C4-2B (cell line): ENCODE results near the gene DUSP10.

ENCODE experiments used
- H3K27ac ChIP-seq: fragments of 450-650 bp; 2 replicates; pipeline ENCODE4 v1.5.1; 2017
- ZFX ChIP-seq: fragments of 450-650 bp; IDR thresholded peaks from 2 replicates; pipeline ENCODE4 v1.6.1; 2017
- TF ChIP-seq, protein P1 (sequence below): fragments of 450-650 bp; conservative IDR thresholded peaks from 2 replicates; pipeline ENCODE4 v1.5.1; 2017; ENCODE audit warnings: mild to moderate bottlenecking

DUSP10 gene

DNA sequence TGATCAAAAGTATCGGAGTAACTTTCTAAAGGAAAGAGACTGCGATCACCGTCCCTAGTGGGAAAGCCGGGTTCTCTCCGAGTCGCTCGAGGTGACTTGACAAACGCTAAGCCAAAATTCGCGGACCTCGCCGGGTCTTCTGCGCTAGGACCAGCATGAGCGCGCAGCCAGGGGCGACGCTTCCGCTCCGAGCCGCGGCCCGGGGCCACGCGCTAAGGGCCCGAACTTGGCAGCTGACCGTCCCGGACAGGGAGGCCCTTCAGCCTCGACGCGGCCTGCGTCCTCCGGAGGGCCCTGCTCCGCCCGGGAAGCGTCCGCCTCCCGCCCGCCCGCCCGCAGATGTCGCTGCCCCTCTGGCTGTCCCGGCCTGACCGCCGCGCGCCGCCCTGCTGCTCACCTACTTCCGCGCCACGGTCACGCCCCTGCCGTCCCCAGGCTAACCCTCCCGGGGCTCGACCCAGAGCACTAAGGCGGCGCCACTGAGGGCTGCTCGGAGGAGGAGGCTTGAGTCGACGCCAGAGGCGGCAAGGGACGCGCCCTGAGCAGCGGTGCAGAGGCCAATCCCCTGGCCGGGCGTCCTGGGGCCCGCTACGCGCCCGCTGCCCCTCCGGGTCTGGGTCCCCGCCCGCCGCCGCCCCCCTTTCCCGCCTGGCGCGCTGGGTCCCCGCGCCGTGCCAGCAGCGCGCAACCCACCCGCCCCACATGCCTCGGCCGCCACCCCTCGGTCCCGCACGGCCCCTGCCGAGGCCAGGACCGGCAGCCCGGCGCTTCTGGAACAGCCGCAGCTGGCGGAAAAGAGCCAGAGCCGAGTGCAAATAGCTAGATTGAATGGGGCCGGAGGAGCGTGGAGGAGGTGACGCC, 896 bp upstream of the DUSP10 start:
- peak overlapping the region; percentile 76 for H3K27ac ChIP-seq
- peak; percentile 46; the same call in 1 of the 2 replicates for TF ChIP-seq ZFX
- TF ChIP-seq, protein P1, sequence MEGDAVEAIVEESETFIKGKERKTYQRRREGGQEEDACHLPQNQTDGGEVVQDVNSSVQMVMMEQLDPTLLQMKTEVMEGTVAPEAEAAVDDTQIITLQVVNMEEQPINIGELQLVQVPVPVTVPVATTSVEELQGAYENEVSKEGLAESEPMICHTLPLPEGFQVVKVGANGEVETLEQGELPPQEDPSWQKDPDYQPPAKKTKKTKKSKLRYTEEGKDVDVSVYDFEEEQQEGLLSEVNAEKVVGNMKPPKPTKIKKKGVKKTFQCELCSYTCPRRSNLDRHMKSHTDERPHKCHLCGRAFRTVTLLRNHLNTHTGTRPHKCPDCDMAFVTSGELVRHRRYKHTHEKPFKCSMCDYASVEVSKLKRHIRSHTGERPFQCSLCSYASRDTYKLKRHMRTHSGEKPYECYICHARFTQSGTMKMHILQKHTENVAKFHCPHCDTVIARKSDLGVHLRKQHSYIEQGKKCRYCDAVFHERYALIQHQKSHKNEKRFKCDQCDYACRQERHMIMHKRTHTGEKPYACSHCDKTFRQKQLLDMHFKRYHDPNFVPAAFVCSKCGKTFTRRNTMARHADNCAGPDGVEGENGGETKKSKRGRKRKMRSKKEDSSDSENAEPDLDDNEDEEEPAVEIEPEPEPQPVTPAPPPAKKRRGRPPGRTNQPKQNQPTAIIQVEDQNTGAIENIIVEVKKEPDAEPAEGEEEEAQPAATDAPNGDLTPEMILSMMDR, result peak; percentile 64

DNA sequence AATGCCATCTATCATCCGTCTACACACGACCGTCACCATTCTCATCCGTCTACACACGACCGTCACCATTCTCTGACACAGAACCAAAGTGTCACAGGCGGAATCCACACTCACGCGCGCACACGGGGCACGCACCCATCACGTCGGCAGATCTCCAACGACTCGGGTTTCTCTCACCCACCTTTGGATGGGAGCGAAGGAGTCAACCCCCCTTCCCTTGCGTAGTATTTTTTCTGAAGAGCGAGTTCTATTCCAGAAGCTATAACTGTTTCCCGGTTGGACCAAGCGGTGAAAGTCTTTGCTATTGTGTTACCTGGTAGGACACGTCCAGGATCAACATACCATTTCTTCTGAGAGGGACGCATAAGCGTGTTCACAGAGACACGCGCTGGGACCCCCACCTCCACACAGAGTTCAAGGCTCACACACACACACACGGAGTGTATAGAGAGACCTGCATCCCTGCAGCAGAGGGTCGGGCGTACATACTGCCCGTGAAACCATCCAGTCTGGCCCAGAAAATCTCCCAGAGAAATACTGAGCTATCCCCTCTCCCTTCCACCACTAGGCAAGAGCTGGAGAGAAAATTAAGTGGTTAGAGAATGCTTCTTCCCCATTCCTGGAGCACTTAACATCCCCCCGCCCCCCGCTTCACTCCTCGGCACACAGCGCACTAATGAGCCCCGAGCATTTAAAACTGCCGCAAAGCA, 741 bp downstream of the DUSP10 start:
- TF ChIP-seq, protein P1, result no peak
- no peak for TF ChIP-seq ZFX
- H3K27ac ChIP-seq, result peak overlapping the region; percentile 76

DNA sequence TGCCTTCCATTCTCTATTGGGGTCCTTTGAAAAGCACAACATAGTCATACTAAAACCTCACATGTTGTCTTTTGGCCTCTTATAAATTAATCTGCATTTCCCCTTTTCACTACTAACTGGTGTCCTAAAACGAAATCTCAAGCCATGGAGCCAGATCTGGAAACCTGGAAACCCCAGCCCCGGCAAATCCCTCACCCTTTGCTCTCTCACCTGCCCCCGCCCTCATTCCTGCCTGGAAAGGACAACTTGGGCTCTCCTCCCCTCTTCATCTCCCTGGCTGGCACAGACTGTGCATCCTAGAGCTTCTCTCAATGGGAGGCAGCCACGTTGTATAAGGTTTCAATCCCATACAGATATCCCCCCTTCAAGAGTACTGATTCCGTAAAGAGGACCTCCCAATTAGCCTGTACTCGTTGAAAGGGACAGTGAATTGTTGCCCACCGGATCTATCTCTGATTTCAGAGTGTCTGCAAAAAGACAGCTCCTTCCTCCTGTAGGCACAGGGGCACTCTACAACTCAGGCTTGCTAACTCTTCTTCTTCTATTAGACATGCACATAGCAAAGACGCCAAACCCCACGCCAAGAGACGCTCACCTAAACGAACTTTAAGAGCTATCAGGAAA, 1.4 kb downstream of the DUSP10 start:
- H3K27ac ChIP-seq, result peak overlapping the region; percentile 76
- TF ChIP-seq ZFX, result no peak
- TF ChIP-seq, protein P1, result no peak

DNA sequence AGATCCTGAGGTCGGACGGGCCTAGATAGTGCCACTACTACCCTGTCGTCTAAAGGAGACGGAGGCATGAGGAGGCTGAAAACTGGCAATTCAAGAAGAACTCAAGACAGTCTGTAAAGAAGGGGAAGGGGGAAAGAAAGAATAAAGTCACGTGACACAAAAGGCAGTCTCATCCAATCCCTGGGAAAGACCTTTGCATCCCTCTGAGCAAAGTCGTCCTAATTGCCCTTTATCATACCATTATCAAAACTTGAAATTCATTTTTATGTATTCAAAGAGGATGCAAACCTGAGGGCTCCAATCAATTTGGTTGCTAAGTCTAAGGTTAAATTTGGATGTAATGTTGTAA, 2.2 kb downstream of the DUSP10 start:
- TF ChIP-seq ZFX, result no peak
- TF ChIP-seq, protein P1, result no peak
- no peak overlapping the region for H3K27ac ChIP-seq

DNA sequence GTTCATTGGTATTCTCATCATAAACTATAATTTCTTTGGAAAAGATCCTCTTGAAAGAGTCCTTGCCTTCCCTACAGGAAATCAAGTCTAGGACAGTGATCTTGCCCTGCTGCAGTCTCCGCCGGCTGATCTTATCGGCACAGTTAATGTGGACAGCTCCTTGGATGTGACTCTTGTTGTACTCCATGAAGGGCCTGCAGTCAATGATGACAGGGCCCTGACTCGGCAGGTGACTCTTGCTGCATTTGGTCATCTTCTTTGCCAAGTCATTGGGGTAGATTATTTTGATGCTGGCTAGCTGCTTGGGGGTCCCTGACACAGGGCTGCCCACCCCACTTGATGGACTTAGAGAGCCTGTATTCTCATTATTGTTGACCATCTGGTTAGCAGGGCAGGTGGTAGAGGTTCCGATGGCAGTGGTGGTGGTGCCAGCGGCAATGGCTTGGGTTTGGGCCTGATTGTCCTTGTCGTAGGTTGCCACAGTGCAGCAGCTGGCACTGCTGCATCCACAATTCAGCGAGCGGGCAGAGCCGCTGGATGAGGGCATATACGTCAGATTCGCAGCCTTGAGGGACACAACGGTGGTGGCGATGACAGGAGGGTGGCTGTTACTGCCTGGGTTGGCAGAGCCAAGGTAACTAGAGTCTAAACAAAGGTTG, 2.7 kb downstream of the DUSP10 start:
- TF ChIP-seq ZFX, result no peak
- TF ChIP-seq, protein P1, result no peak
- no peak overlapping the region for H3K27ac ChIP-seq

DNA sequence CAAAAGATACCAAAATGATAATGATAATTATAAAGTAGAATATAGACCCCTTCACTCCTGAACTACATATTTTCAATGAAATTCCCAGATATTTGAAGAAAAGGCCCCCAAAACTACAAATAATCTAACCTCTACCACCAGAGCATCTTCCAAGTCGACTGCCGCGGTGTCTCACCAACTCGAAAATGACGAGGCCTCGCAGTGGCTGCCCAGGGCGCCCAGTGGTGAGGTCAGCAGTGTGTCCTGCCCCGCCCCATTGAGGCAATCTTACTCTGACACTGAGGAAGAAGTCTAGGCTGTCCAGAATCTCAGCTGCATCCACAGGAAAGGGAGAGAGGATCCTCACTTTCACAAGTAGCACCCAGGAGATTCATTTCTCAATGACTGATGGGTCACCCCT, 5.2 kb downstream of the DUSP10 start:
- TF ChIP-seq, protein P1, result no peak
- no peak for TF ChIP-seq ZFX

DNA sequence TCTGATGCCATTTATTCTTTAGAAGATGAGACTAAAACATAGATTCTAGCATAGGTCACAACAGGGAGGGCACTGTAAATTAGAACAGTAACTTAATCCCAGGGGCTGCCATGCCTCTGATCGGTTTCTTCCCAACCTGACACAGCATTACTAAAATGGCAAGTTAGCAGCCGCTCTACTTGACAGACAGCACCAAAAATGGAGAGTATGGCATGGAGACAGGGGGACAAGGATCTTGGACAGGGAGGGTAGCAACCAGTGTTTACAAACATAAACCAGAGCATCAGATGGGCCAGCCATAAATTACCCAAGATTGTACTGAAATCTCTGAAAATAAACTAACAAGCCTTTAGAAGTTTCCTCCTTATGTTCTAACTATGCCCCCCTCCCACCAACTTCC, 5.9 kb downstream of the DUSP10 start:
- H3K27ac ChIP-seq, result no peak overlapping the region
- TF ChIP-seq ZFX, result no peak
- TF ChIP-seq, protein P1, result no peak

More for the DNA sequence above, 5.2 kb downstream of the DUSP10 start:
- H3K27ac ChIP-seq, result no peak overlapping the region
